BE2C (cell line): ENCODE results near the gene MACC1.

ENCODE experiments used
- DNase-seq: peaks from one replicate; pipeline ENCODE4 v3.0.0-alpha.2; 2020
- H3K27me3 ChIP-seq: fragments of 250-450 bp; sonication (Bioruptor Pico); 2 replicates; pipeline ENCODE4 v1.5.1; 2020; ENCODE audit warnings: mild to moderate bottlenecking
- H3K36me3 ChIP-seq: fragments of 250-450 bp; sonication (Bioruptor Pico); 2 replicates; pipeline ENCODE4 v1.5.1; 2020; ENCODE audit warnings: mild to moderate bottlenecking
- H3K4me1 ChIP-seq: fragments of 250-450 bp; sonication (Bioruptor Pico); 2 replicates; pipeline ENCODE4 v1.5.1; 2020
- H3K4me3 ChIP-seq: 2 replicates; pipeline ENCODE4 v1.5.1; 2011; ENCODE audit warnings: low read depth, low read length
- H3K9me3 ChIP-seq: fragments of 250-450 bp; sonication (Bioruptor Pico); 2 replicates; pipeline ENCODE4 v1.5.1; 2020
- TF ChIP-seq, protein P1 (sequence below): IDR thresholded peaks from 2 replicates; pipeline ENCODE4 v1.5.1; 2012; ENCODE audit warnings: mild to moderate bottlenecking, low read depth, low read length

MACC1 gene

DNA sequence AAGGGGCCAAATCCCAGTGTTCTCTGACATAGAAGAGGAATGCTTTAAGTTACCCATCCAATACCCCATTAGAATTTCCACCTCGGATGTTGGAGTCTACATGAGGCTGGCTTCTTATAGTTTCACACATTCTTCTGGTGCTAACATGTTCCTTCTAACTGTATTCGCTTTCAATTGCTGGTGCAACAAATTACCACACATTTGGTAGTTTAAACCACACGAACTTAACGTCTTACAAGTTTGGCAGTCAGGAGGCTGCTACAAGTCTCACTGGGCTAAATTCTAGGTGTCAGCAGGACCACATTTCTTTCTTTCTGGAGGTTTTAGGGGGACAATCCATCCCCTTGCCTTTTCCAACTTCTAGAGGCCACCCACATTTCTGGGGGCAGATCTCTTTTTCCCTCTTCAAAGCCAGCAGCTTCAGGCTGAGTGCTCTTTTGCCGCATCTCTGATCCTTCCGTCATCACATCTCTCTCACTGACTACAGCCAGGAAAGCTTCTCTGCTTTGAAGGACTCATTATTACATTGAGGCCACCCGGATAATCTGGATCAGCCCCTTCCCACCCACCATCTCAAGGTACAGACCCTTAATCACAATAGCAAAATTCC, 5.1 kb upstream of the MACC1 start:
- Histone ChIP-seq H3K4me3 (no peak overlapping the region), H3K36me3 (no peaks in the 10 kb centered on the region), H3K9me3 (no peaks in the 10 kb centered on the region), H3K4me1 (peaks cover 9% of the 10 kb centered on the region), H3K27me3 (no peaks in the 10 kb centered on the region)
- DNase-seq = no peak
- TF ChIP-seq, protein P1, sequence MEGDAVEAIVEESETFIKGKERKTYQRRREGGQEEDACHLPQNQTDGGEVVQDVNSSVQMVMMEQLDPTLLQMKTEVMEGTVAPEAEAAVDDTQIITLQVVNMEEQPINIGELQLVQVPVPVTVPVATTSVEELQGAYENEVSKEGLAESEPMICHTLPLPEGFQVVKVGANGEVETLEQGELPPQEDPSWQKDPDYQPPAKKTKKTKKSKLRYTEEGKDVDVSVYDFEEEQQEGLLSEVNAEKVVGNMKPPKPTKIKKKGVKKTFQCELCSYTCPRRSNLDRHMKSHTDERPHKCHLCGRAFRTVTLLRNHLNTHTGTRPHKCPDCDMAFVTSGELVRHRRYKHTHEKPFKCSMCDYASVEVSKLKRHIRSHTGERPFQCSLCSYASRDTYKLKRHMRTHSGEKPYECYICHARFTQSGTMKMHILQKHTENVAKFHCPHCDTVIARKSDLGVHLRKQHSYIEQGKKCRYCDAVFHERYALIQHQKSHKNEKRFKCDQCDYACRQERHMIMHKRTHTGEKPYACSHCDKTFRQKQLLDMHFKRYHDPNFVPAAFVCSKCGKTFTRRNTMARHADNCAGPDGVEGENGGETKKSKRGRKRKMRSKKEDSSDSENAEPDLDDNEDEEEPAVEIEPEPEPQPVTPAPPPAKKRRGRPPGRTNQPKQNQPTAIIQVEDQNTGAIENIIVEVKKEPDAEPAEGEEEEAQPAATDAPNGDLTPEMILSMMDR = no peak

DNA sequence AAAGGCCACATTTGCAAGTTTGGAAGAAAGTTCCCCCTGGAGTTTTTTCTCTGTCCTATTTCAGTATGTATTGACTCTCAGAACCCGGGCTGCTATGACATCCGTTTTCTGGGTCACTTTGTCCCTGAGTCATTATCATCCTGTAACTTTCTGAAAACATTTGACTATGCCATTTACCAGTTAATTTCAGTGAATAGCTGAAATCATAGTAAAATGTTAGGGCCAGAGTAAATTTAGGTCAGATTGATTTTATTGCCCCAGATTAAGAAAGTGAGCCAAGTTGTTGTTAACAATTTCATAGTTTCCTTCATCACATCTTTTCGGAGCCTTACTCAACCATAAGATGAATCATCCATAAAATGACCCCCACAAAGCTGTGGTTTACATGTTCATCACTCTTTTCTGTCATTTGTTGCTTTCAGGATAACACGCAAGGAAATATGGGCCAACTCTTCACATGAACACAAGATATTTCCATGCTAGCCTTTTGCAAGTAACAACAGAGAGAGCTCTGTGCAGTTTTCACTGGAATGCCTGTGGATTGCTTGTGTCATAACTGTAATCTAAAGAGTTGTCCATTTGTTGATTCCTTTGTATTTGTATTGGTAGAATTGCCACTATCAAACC, 3.9 kb upstream of the MACC1 start:
- no peak for DNase-seq
- Histone ChIP-seq H3K4me1 (peaks cover 7% of the 10 kb centered on the region), H3K27me3 (no peaks in the 10 kb centered on the region), H3K36me3 (no peaks in the 10 kb centered on the region), H3K9me3 (no peaks in the 10 kb centered on the region), H3K4me3 (no peak overlapping the region)
- TF ChIP-seq, protein P1 = no peak

DNA sequence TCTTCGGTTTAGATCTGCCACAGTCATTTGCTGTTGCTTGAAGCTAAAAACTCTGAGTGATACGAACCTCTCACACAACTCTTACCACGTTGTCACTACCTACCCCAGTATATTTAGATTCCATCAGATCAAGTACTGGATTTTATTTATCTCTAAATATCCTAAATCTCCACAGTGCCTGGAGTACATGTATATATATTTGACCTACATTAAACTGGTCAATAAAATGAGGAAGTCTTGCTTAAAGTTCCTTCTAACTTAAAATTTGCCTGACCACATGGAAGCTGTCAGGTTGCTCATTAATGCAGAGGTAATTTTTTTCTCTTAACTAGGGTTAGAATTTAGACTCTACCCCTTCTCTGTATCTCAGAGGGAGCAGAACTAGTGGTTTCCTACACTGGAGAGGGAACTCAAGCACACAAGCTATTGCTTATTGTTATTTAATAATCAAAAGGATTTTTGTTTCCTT, 3.1 kb upstream of the MACC1 start:
- TF ChIP-seq, protein P1 = no peak

DNA sequence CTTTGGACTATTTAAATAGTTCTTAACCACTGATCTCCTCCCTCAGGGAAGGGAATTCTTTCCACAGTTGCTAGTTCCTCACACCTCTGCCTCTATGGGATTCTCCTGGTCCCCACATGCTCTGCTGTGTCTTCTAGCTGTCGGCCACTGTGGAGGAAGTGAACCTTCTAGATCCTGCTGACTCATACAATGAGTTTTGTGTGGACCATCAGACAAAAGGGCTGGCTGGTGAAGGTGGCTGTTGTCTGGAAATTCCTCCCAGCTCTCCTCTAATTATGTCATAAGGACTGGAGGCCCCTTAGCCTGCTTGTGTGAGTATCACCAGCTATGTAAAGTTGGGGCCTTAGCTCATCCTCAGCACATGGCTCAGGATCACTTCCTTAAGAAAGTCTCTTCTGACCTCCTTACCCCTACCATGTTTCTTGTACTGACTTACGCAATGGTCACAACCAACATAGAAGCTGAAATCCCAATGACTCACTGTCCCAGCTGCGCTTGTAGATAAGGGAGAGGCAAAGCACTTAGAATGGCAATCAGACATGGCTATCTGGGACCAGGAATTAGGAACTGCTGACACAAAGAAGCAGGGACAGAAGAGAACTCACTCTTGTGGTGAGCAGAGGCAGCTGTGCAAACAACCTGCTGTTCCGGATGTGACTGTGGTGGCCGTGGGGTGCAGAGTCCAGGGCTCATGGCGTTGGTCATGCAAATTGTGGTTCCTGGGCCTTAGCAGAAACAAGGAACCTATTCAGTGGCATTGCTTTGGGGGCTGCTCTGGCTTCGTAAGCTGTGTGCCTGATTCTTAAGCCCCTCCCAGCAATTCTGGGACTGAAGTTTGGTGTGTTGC, 2.5 kb upstream of the MACC1 start:
- Histone ChIP-seq H3K4me3 (no peak overlapping the region), H3K36me3 (no peaks in the 10 kb centered on the region), H3K9me3 (no peaks in the 10 kb centered on the region), H3K27me3 (no peaks in the 10 kb centered on the region), H3K4me1 (peaks cover 11% of the 10 kb centered on the region)
- DNase-seq = peak; percentile 63
- TF ChIP-seq, protein P1 = no peak

More for the DNA sequence above, 3.1 kb upstream of the MACC1 start:
- H3K27me3 ChIP-seq = no peaks in the 10 kb centered on the region
- H3K9me3 ChIP-seq = no peaks in the 10 kb centered on the region
- no peak overlapping the region for H3K4me3 ChIP-seq
- H3K36me3 ChIP-seq = no peaks in the 10 kb centered on the region
- H3K4me1 ChIP-seq = peaks cover 8% of the 10 kb centered on the region
- DNase-seq = no peak

DNA sequence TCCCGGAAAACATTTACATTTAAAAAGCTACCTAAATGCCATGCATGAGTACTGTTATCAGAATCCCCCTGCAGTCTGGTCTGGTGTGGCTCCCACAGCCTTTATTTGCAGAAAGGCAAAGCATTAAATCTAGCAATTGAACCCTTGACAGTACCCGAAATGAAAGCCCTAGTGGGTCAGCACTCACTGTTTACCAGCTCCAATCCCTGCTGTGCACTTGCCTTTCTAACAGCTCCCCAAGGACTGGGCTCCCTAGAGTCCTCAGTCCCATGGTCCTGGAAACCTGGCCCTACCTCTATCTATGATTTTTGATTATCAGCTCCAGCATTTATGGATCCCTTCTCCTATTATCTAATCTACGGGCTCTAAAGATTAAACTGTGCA, 1.9 kb upstream of the MACC1 start:
- Histone ChIP-seq H3K4me1 (peaks cover 11% of the 10 kb centered on the region), H3K9me3 (no peaks in the 10 kb centered on the region), H3K27me3 (no peaks in the 10 kb centered on the region), H3K36me3 (no peaks in the 10 kb centered on the region), H3K4me3 (no peak overlapping the region)
- TF ChIP-seq, protein P1 = no peak
- no peak for DNase-seq
